Testis (tissue), 3 donors: ENCODE data around the gene LRRC1. TPM values are rescaled to one million over a fixed set of nuclear protein-coding genes. Genes with fewer than 3 reads are reported as not detected.

Source experiments
- DNase-seq: peaks from one replicate; pipeline ENCODE4 v3.0.0-alpha.2; 2019
- H3K27ac ChIP-seq, 2 donors: fragments of 200-600 bp; sonication (generic); one replicate each; pipeline ENCODE4 v1.5.1; 2019
- H3K27me3 ChIP-seq: fragments of 200-600 bp; sonication (generic); one replicate; pipeline ENCODE4 v1.5.1; 2019
- H3K36me3 ChIP-seq: fragments of 200-600 bp; sonication (generic); one replicate; pipeline ENCODE4 v1.5.1; 2017; ENCODE audit warnings: low read depth; ENCODE audit errors: missing control alignments
- H3K4me1 ChIP-seq: fragments of 200-600 bp; sonication (generic); one replicate; pipeline ENCODE4 v1.5.1; 2019
- H3K4me3 ChIP-seq, 2 donors: fragments of 200-600 bp; sonication (generic); one replicate each; pipeline ENCODE4 v1.5.1; 2017 to 2019
- H3K9me3 ChIP-seq: fragments of 200-600 bp; sonication (generic); one replicate; pipeline ENCODE4 v1.5.1; 2017
- CTCF ChIP-seq, 3 experiments: fragments of 450-650 bp in 2 of 3; fragments of 200-600 bp in 1 of 3; sonication (generic) in 1 of 3; IDR thresholded peaks; one replicate each; pipeline ENCODE4 v1.5.1; 2016 to 2019; ENCODE audit warnings: antibody characterized with exemption in 3 of 3, mild to moderate bottlenecking in 2 of 3, moderate library complexity in 1 of 3
- POLR2A ChIP-seq: fragments of 450-650 bp; IDR thresholded peaks from one replicate; pipeline ENCODE4 v1.6.1; 2017; ENCODE audit warnings: antibody characterized with exemption, mild to moderate bottlenecking, moderate library complexity
- whole genome bisulfite sequencing, 2 donors: methylation state at CpG; one replicate each; pipeline ENCODE4 v1.1.5; 2018; 5-methylcytosine and 5-hydroxymethylcytosine counted together
- intact Hi-C: fragments of 100-400 bp; cut with DNase I; formaldehyde crosslinking; loops from one replicate; pipeline ENCODE4 v1.15.1; 2023; ENCODE audit warnings: low total_unique reads
- polyA plus RNA-seq: library from polyadenylated mRNA; stranded (reverse); fragments of 350-450 nt; fragmentation: Illumina TruSeq; extraction: RNeasy Lipid Tissue Mini Kit (QIAGEN cat#74804); gene quantifications from one replicate; pipeline ENCODE4 v1.2.3, GENCODE V29; 2014; ENCODE audit warnings: low read depth, low replicate concordance; ENCODE audit not compliant: insufficient read depth
- total RNA-seq, 2 donors: library from RNA; depleted of rRNA; stranded (reverse); fragments of >200 nt; gene quantifications; one replicate each; pipeline ENCODE4 v1.2.3, GENCODE V29; 2016

The LRRC1 gene
- total and polyA plus RNA-seq, 3 donors from 2014 or later = 29.5 to 36.5 (median 34.1) TPM

- no peaks in the 10 kb centered on the region for H3K9me3 ChIP-seq
- no peaks in the 10 kb centered on the region for H3K27me3 ChIP-seq
- H3K4me1 ChIP-seq = peaks cover 4% of the 10 kb centered on the region
- no peaks in the 10 kb centered on the region for H3K36me3 ChIP-seq
- 94 to 97% methylated on average over 1 of the region's 1 CpG for WGBS, 2 donors
- no peak overlapping the region for H3K4me3 ChIP-seq
- TF ChIP-seq POLR2A = no peak
- no peak for TF ChIP-seq CTCF (IDR thresholded peaks at IDR 0.05)
- intact Hi-C loops = no loop called here
- no peak for DNase-seq
- H3K27ac ChIP-seq = no peak overlapping the region
Observed at GRCh38 chr6:53824714-53825113, 29.9 kb downstream of the LRRC1 start.

GRCh38 chr6:53825532-53826321, 30.9 kb downstream of the LRRC1 start:
- H3K4me1 ChIP-seq = peaks cover 6% of the 10 kb centered on the region
- no peak for TF ChIP-seq POLR2A
- TF ChIP-seq CTCF (IDR thresholded peaks at IDR 0.05) = no peak
- H3K27me3 ChIP-seq = no peaks in the 10 kb centered on the region
- no peaks in the 10 kb centered on the region for H3K9me3 ChIP-seq
- intact Hi-C loops = no loop called here
- H3K27ac ChIP-seq = no peak overlapping the region
- DNase-seq = no peak
- WGBS, 2 donors = 70 to 74% methylated on average over 7 of the region's 7 CpGs
- H3K36me3 ChIP-seq = no peaks in the 10 kb centered on the region
- H3K4me3 ChIP-seq = no peak overlapping the region

- intact Hi-C loops = no loop called here
- Histone ChIP-seq H3K36me3 (no peaks in the 10 kb centered on the region), H3K4me3 (no peak overlapping the region), H3K27ac (no peak overlapping the region), H3K9me3 (no peaks in the 10 kb centered on the region), H3K27me3 (no peaks in the 10 kb centered on the region), H3K4me1 (peaks cover 11% of the 10 kb centered on the region)
- WGBS, 2 donors = 97 to 100% methylated on average over 1 of the region's 1 CpG
- no peak for DNase-seq
- no peak for TF ChIP-seq CTCF (IDR thresholded peaks at IDR 0.05)
- TF ChIP-seq POLR2A = no peak
Observed at GRCh38 chr6:53827531-53827930, 32.7 kb downstream of the LRRC1 start.

GRCh38 chr6:53828215-53828614, 33.4 kb downstream of the LRRC1 start:
- Histone ChIP-seq H3K4me1 (peaks cover 11% of the 10 kb centered on the region), H3K4me3 (no peak overlapping the region), H3K27ac (no peak overlapping the region), H3K27me3 (no peaks in the 10 kb centered on the region), H3K36me3 (no peaks in the 10 kb centered on the region), H3K9me3 (no peaks in the 10 kb centered on the region)
- intact Hi-C loops = no loop called here
- WGBS, 2 donors = 45 to 70% methylated on average over 2 of the region's 2 CpGs
- no peak for DNase-seq
- TF ChIP-seq CTCF (IDR thresholded peaks at IDR 0.05) (no peak), POLR2A (no peak)
